H1 (cell line): ENCODE results near the gene L2HGDH. TPM values are rescaled to one million over a fixed set of nuclear protein-coding genes. Genes with fewer than 3 reads are reported as not detected.

ENCODE experiments used
- CREB1 ChIP-seq: IDR thresholded peaks from 2 replicates; pipeline ENCODE4 v1.6.1; 2012; ENCODE audit warnings: inconsistent platforms
- EGR1 ChIP-seq: IDR thresholded peaks from 2 replicates; pipeline ENCODE4 v1.6.1; 2011; ENCODE audit warnings: low read depth, low read length, borderline replicate concordance
- JUN ChIP-seq: IDR thresholded peaks from 2 replicates; pipeline ENCODE4 v1.6.1; 2011; ENCODE audit warnings: low read depth, mild to moderate bottlenecking, improper control_type of control experiment, low read length
- KDM5A ChIP-seq: fragments of 200-600 bp; IDR thresholded peaks from 2 replicates; pipeline ENCODE4 v1.7.1; 2012; ENCODE audit warnings: mild to moderate bottlenecking, low read length, inconsistent platforms, mixed read lengths
- RNF2 ChIP-seq: fragments of 200-900, 300-1000 bp; sonication (generic); IDR thresholded peaks from 2 replicates; pipeline ENCODE4 v1.7.1; 2016; ENCODE audit warnings: borderline replicate concordance, low read depth, mild to moderate bottlenecking, antibody characterized with exemption, low read length; ENCODE audit not compliant: poor library complexity, severe bottlenecking; ENCODE audit errors: missing control alignments
- SIN3A ChIP-seq, 2 experiments: IDR thresholded peaks in 1 of 2; conservative IDR thresholded peaks in 1 of 2; 2 replicates each; pipeline ENCODE4 v1.6.1; 2011 to 2012; ENCODE audit warnings: low read length in 2 of 2, improper control_type of control experiment in 1 of 2, low read depth in 1 of 2, mild to moderate bottlenecking in 1 of 2
- ZNF274 ChIP-seq: IDR thresholded peaks from 2 replicates; pipeline ENCODE4 v1.7.0; 2012; ENCODE audit warnings: low read length, borderline replicate concordance; ENCODE audit errors: extremely low read depth
- polyA plus RNA-seq, 7 experiments: library from polyadenylated mRNA; depleted of rRNA in 3 of 7; stranded (reverse) in 5 of 7; unstranded in 2 of 7; fragments of >200 nt in 5 of 7; fragments of 200-250 nt in 2 of 7; gene quantifications; 1 replicate in 5 of 7; 2 replicates in 1 of 7; 4 replicates in 1 of 7; pipeline versions ENCODE4 v1.2.1 to v1.2.3, GENCODE V29; 2011 to 2013; ENCODE audit warnings: missing spikeins in 2 of 7, mixed read lengths in 2 of 7
- total RNA-seq: library from RNA; stranded (reverse); fragmentation: NEBNext Ultra II Directional; extraction: Animal tissue kit (Norgen Biotek cat#: 25700); gene quantifications from 2 replicates; pipeline ENCODE4 v1.2.1, GENCODE V29; 2021

L2HGDH gene
- total and polyA plus RNA-seq, 2 of the 8 experiments (the other 6 are each of a cell fraction or from before 2014, with no cell fraction given) = 12.2 to 28.6 TPM

- TF ChIP-seq SIN3A (conservative IDR thresholded peaks at IDR 0.05 in 1 of 2, IDR thresholded peaks at IDR 0.05 in 1 of 2; ENCODE audit: low read depth in 1 of 2, low read length in 2 of 2) (no peak), JUN (no peak), KDM5A (no peak), ZNF274 (no peak), CREB1 (no peak), EGR1 (no peak), RNF2 (no peak)
Observed at GRCh38 chr14:50308363-50308915, 3.6 kb downstream of the L2HGDH start (continued).
